GM12872 (cell line): ENCODE results near the gene KTN1.

Experiments used
- TF ChIP-seq, protein P1 (sequence below): IDR thresholded peaks from 3 replicates; pipeline ENCODE4 v1.5.1; 2011; ENCODE audit warnings: low read depth, mild to moderate bottlenecking, low read length, moderate library complexity; ENCODE audit not compliant: insufficient read depth

The KTN1 gene

DNA sequence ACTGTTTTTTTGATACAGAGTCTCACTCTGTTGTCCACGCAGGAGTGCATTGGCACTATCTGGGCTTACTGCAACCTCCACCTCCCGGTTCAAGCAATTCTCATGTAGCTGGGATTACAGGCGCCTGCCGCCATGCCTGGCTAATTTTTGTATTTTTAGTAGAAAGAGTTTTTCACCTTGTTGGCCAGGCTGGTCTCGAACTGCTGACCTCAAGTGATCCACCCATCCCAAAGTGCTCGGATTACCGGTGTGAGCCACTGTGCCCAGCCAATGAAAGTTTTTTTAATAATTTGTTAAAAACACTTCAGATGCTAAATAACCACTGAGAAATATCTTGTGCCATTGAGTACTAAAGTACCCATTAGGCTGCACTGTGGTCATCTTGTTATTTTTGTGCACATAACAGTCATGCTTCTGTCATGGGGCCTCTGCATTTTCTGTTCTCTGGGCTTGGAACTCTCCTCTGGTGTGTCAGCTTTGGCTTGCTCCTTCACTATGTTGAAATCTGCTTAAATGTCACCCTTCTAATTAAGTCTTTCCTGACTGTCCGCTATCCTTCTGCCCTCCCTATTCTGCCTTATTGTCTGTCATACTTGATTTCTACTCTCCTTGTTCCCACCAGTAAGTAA, 105.1 kb downstream of the KTN1 start:
- TF ChIP-seq, protein P1, sequence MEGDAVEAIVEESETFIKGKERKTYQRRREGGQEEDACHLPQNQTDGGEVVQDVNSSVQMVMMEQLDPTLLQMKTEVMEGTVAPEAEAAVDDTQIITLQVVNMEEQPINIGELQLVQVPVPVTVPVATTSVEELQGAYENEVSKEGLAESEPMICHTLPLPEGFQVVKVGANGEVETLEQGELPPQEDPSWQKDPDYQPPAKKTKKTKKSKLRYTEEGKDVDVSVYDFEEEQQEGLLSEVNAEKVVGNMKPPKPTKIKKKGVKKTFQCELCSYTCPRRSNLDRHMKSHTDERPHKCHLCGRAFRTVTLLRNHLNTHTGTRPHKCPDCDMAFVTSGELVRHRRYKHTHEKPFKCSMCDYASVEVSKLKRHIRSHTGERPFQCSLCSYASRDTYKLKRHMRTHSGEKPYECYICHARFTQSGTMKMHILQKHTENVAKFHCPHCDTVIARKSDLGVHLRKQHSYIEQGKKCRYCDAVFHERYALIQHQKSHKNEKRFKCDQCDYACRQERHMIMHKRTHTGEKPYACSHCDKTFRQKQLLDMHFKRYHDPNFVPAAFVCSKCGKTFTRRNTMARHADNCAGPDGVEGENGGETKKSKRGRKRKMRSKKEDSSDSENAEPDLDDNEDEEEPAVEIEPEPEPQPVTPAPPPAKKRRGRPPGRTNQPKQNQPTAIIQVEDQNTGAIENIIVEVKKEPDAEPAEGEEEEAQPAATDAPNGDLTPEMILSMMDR: no peak

DNA sequence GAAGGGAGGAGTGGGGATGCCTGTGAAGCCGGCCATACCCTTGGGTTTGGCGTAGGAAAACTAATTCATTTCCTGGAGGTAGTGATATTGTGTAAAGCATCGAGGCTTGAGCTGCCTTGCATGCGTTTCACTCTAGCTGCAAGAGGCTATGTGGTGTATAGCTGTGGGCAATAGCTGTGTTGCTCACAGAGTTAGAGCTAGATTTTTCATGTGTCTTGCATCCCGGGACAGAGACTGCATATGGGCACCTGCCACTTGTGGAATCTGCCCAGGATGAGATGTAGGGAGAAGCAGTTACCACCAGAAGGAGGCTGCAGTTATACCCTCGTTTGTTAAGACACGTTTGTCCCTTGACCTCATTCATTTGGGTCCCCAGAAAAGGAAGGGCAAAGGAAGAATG, 106.7 kb downstream of the KTN1 start:
- TF ChIP-seq, protein P1: no peak

DNA sequence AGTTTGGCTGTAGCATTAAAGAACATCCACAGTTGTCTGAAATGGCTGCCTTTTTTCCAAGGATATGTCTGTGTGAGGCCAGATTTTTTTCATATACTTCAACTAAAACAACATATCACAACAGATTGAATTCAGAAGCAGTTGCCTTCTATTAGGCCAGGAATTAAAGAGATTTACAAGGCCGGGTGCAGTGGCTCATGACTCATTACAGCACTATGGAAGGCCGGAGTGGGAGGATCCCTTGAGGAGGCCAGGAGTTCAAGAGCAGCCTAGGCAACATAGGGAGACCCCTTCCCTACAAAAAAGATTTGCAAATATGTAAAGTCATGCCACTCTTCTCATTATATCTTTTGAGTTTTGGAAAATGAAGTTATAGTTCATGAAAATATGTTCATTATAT, 108.6 kb downstream of the KTN1 start:
- TF ChIP-seq, protein P1: no peak

DNA sequence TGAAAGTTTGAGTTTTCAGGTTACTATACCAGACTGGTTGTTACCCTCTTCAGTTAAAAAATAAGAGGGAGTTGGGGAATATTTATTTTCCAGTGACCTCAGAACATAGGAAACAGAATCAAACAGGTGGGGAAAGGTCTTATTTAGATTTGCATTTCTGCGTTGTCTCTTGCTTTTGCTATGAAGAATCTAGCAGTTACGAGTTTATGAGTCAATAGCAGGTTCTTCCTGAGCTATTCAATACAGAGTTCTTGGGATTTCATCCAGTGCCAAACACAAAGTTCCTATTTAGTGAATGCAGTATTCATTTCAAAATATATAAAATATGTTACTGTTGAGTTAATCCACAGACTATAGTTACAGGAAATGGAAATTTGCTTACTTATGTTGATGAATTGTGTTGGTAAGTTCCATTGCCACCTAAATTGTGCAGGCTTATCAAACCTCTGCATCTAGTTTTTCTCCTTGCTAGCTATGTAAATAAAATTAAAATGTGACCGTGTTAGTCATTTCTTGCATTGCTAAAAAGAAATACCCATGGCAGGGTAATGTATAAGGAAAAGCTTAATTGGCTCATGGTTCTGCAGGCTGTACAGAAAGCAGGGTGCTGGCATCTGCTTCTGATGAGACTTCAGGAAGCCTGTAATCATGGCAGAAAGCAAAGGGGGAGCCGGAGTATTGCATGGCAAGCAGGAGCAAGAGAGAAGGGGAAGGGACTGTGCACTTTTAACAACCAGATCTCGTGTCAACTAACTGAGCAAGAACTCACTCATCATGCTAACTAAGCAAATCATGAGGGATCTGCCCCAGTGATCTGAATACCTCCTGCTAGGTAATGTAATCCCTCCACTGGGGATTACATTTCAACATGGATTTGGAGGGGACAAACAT, 110.2 kb downstream of the KTN1 start:
- TF ChIP-seq, protein P1: no peak

DNA sequence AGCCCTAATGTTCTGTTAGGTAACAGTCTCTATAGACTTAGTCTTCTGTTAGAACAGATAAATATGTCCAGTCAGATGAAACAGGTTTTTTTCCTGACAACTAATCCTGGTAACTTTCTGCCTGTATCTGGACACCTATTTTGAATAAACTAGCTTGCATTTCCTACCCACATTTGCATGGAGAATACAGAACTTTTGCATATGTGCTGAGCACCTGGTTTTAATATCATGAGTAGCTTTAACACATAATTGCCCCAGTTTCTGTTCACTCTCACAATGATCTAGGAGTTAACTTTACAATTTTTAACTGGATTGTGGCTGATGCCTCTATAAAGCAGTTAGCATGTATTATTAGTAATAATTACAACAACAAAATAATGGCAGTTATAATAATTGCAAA, 111.7 kb downstream of the KTN1 start:
- TF ChIP-seq, protein P1: no peak

DNA sequence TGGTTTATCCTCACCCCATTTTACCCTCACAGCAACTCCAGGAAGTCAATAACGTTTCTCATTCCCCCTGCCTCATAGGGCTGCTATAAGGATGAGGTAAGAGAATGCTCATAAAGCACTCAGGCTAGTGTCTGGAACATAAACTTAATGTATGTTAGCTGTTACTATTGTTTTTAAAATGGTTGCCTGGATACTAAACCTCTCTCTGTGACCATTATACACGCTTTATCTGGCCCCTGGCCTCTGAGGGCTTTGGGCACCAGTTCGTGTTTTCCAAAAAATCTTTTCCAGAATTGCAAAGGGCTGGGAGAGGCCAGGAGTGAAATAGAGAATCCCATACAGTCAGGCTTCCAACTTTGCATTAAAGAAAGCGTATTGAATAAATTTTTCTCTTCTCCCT, 113.9 kb downstream of the KTN1 start:
- TF ChIP-seq, protein P1: no peak

DNA sequence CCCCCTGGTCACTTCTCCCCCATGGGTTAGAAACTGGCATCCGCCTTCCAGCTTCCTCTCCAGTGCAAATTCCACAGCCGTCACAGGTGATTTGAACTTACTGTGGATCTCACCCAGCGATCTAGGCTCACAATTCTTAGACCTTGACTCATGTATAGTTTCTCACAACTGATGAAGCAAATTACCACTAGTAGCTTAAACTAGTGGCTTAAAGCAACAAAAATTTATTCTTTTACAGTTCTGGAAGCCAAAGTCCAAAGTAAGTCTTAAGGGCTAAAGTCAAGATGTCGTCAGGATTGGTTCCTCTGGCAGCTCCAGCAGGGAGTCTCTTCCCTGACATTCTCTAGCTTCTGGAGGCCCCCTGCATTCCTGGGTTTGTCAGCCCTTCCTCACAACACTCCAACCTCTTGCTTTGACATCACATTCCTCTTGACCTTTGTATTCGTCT, 117.4 kb downstream of the KTN1 start:
- TF ChIP-seq, protein P1: no peak
